Activated CD4-positive, alpha-beta T cell treated with anti-CD3 and anti-CD28 coated beads, Interleukin-2, amount 10 ng/mL, durations not matched to agents 24 days and 14 days (primary cell): ENCODE results near the gene DHRS1. TPM values are rescaled to one million over a fixed set of nuclear protein-coding genes. Genes with fewer than 3 reads are reported as not detected.

Experiments used
- DNase-seq: peaks from one replicate; pipeline ENCODE4 v3.0.0; 2022
- H3K27ac Mint-ChIP-seq: one replicate; pipeline ENCODE4 v1.8.0; 2022; ENCODE audit warnings: mild to moderate bottlenecking, mixed read lengths
- H3K27me3 Mint-ChIP-seq: one replicate; pipeline ENCODE4 v1.8.0; 2022; ENCODE audit warnings: mixed read lengths
- H3K36me3 Mint-ChIP-seq: one replicate; pipeline ENCODE4 v1.8.0; 2022; ENCODE audit warnings: low read depth, mild to moderate bottlenecking, mixed read lengths
- H3K4me1 Mint-ChIP-seq: one replicate; pipeline ENCODE4 v1.8.0; 2021; ENCODE audit warnings: mixed read lengths
- H3K4me3 Mint-ChIP-seq: one replicate; pipeline ENCODE4 v1.8.0; 2022; ENCODE audit warnings: mild to moderate bottlenecking, moderate library complexity, mixed read lengths
- H3K9me3 Mint-ChIP-seq: one replicate; pipeline ENCODE4 v1.8.0; 2021; ENCODE audit warnings: mixed read lengths
- intact Hi-C: fragments of 100-400 bp; cut with micrococcal nuclease; formaldehyde crosslinking; loops from one replicate; pipeline ENCODE4 v1.15.1; 2023
- total RNA-seq: library from RNA; stranded (reverse); gene quantifications from 2 replicates; pipeline ENCODE4 v1.2.3, GENCODE V29; 2022

The DHRS1 gene
- total RNA-seq, 1 donor from 2014 or later: 10.1 TPM

GRCh38 chr14:24277606-24278321 lies 21.8 kb downstream of the DHRS1 start:
- peak overlapping the region; percentile 31 for H3K27ac Mint-ChIP-seq
- intact Hi-C loops: no loop called here
- H3K4me1 Mint-ChIP-seq: peaks cover 40% of the 10 kb centered on the region
- peaks cover 2% of the 10 kb centered on the region for H3K36me3 Mint-ChIP-seq
- no peaks in the 10 kb centered on the region for H3K27me3 Mint-ChIP-seq
- no peak for DNase-seq
- H3K4me3 Mint-ChIP-seq: no peak overlapping the region
- no peaks in the 10 kb centered on the region for H3K9me3 Mint-ChIP-seq

DNA sequence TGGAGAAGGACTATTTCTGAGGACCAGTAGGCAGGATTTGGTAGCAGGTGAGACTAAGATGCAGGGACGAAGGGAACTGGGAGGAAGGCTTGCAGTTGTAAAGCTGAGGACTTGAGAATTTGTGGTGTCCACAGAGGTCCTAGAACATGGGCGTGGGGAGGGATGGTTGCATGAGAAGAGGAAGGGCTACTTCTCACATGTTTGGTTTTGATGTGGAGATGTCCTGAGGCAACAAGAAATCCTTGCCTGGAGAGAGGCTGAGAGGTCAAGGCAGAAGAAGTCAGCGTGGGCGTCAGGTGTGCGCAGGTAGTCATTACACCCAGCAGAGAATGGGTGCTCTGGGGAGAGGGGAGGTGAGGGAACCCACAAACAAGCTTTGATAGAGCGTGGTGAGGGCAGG lies 22.5 kb downstream of the DHRS1 start:
- intact Hi-C loops: no loop called here
- Mint-ChIP-seq H3K27me3 (no peaks in the 10 kb centered on the region), H3K4me1 (peaks cover 47% of the 10 kb centered on the region), H3K27ac (no peak overlapping the region), H3K4me3 (no peak overlapping the region), H3K9me3 (no peaks in the 10 kb centered on the region), H3K36me3 (peaks cover 2% of the 10 kb centered on the region)
- DNase-seq: no peak

DNA sequence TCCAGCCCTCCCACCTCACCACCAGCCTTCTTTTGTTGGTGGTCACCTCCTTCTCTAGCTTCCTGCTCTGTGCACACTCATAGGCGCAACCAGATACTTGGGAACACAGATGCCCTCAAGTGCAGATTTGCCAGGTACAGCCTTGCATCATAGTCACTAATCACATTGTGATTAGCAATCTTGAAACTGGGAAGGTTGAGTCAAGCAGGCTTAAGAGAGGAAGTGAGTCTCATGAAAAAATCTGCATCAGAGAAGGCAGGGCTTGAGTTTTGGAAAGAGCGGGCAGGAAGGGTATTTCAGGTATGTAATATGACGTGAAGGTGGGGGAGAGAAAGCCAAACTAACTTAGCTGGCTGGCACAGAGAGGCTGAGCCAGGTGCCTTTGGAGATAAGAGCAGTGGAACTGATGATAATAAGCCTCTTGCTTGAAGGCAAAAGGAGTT lies 25.5 kb downstream of the DHRS1 start:
- Mint-ChIP-seq H3K4me1 (peaks cover 54% of the 10 kb centered on the region), H3K4me3 (peak overlapping the region; percentile 54), H3K9me3 (no peaks in the 10 kb centered on the region), H3K27me3 (no peaks in the 10 kb centered on the region), H3K27ac (peak overlapping the region; percentile 82), H3K36me3 (peaks cover 8% of the 10 kb centered on the region)
- peak; percentile 84 for DNase-seq
- intact Hi-C loops: loop anchor here (1.0 to 2.0 kb wide), 4 partner anchors 15 to 59 kb away; no protein-coding TSS in a partner anchor

DNA sequence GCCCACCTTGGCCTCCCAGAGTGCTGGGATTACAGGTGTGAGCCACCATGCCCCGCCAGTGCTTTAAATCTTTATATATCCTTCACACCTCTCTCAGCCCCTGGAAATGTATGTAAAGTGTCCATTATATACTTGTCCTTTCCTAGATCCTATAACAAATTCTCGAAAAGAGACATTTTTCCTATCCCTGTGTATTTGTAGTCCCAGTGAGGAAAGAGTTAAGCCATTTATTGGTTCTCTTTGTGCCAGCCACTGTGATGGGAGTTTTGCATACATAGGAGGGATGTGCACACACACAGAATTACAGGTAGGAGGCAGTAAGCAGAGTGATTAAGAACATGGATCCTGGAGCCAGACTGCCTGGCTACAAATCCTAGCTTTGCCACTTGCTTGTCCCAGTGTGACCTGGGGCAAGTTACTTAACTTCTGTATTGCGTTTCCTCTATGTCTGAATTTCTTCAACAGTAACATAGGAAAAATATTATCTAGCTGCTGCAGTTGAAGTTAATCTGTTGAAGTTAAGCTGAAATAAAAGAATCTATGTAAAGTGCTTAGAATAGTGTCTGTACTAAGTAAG lies 26.1 kb downstream of the DHRS1 start:
- no peaks in the 10 kb centered on the region for H3K9me3 Mint-ChIP-seq
- no peaks in the 10 kb centered on the region for H3K27me3 Mint-ChIP-seq
- DNase-seq: no peak
- intact Hi-C loops: no loop called here
- peak overlapping the region; percentile 54 for H3K4me3 Mint-ChIP-seq
- H3K36me3 Mint-ChIP-seq: peaks cover 9% of the 10 kb centered on the region
- peaks cover 48% of the 10 kb centered on the region for H3K4me1 Mint-ChIP-seq
- H3K27ac Mint-ChIP-seq: peak overlapping the region; percentile 82

DNA sequence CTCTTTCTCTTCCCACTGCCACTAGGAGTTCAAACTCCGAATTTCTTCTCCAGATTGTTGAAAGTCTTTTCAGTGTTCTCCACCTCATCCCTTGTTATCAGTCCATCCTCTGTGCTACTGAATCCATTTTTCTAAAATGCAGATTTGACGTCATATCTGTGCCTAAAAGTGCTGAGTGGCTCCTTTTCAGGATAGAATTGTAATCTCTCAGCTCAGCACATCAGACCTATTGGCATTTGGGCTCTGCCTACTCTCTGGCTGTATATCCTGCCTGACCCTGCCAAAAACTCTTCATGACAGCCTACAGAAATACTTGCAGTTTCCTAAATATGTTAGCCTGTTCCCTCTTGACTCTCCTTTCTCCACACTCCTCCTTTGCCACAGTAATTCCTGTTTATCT lies 27.1 kb downstream of the DHRS1 start:
- Mint-ChIP-seq H3K27me3 (no peaks in the 10 kb centered on the region), H3K36me3 (peaks cover 12% of the 10 kb centered on the region), H3K9me3 (no peaks in the 10 kb centered on the region), H3K4me1 (peaks cover 43% of the 10 kb centered on the region), H3K27ac (peak overlapping the region; percentile 82), H3K4me3 (peak overlapping the region; percentile 93)
- DNase-seq: no peak
- intact Hi-C loops: no loop called here

- intact Hi-C loops: loop anchor here (1.0 kb wide), 4 partner anchors 30 to 170 kb away; partner anchors contain the start of genes CHMP4A, GMPR2, NEDD8 and SDR39U1
- Mint-ChIP-seq H3K36me3 (peaks cover 18% of the 10 kb centered on the region), H3K4me3 (peak overlapping the region; percentile 93), H3K9me3 (no peaks in the 10 kb centered on the region), H3K4me1 (peaks cover 42% of the 10 kb centered on the region), H3K27ac (peak overlapping the region; percentile 92), H3K27me3 (no peaks in the 10 kb centered on the region)
- DNase-seq: no peak
These were observed 27.7 kb downstream of the DHRS1 start for GRCh38 chr14:24271834-24272263.

GRCh38 chr14:24271134-24271833 lies 28.3 kb downstream of the DHRS1 start, which contains the start of gene RABGGTA:
RABGGTA (minus strand) TSS chr14:24271597; CDS start chr14:24271115, 482 bp downstream.
- Mint-ChIP-seq H3K4me3 (peak within 1 kb of the TSS; percentile 93), H3K4me1 (peaks cover 42% of the 10 kb centered on the region), H3K27ac (peak within 1 kb of the TSS; percentile 95), H3K9me3 (no peaks in the 10 kb centered on the region), H3K36me3 (peaks cover 24% of the 10 kb centered on the region), H3K27me3 (no peaks in the 10 kb centered on the region)
- intact Hi-C loops: loop anchor here (1.0 kb wide), 4 partner anchors 29 to 171 kb away; partner anchors contain the start of genes CHMP4A, GMPR2, NEDD8 and SDR39U1
- peak; percentile 97 for DNase-seq

GRCh38 chr14:24270537-24271133 lies 28.9 kb downstream of the DHRS1 start:
- H3K4me3 Mint-ChIP-seq: peak overlapping the region; percentile 93
- no peaks in the 10 kb centered on the region for H3K27me3 Mint-ChIP-seq
- peaks cover 30% of the 10 kb centered on the region for H3K36me3 Mint-ChIP-seq
- intact Hi-C loops: loop anchor here (1.0 kb wide), 4 partner anchors 28 to 172 kb away; partner anchors contain the start of genes CHMP4A, GMPR2, NEDD8 and SDR39U1
- peak overlapping the region; percentile 95 for H3K27ac Mint-ChIP-seq
- DNase-seq: no peak
- peaks cover 42% of the 10 kb centered on the region for H3K4me1 Mint-ChIP-seq
- H3K9me3 Mint-ChIP-seq: no peaks in the 10 kb centered on the region

DNA sequence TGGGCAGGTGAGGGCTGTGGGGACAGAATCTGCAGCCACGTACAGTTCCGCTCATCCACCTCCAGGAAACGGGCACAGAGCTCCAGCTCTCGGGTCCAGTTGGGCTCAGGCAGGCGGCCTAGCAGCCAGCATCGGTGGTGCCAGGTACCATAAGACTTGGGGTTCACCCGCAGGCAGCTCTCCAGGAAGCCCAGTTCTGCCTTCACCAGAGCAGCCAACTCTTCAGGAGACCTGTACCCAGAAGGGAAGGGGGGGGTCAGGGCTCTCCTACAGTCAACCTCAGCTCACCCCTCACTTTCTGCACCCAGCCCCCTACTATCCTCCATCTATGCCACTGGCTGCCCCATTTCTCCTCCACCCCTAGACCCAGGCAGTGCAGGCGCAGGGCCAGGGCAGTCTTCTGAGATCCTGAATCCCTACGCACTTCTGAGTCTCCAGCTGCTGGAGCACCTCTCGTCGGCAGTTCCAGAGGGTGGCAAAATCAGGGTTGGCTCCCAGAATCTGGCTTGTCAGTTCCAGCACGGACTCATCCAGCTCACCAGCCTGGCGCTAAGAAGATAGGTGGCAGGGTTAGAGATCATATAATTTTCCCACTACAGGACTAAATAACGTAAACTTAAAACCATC lies 29.6 kb downstream of the DHRS1 start:
- Mint-ChIP-seq H3K4me1 (peaks cover 40% of the 10 kb centered on the region), H3K27ac (no peak overlapping the region), H3K9me3 (no peaks in the 10 kb centered on the region), H3K4me3 (peak overlapping the region; percentile 93), H3K36me3 (peaks cover 30% of the 10 kb centered on the region), H3K27me3 (no peaks in the 10 kb centered on the region)
- intact Hi-C loops: no loop called here
- no peak for DNase-seq

GRCh38 chr14:24269368-24269767 lies 30.2 kb downstream of the DHRS1 start:
- Mint-ChIP-seq H3K27ac (no peak overlapping the region), H3K4me1 (peaks cover 40% of the 10 kb centered on the region), H3K4me3 (peak overlapping the region; percentile 12), H3K9me3 (no peaks in the 10 kb centered on the region), H3K36me3 (peaks cover 32% of the 10 kb centered on the region), H3K27me3 (no peaks in the 10 kb centered on the region)
- no peak for DNase-seq
- intact Hi-C loops: no loop called here

GRCh38 chr14:24268225-24268624 lies 31.4 kb downstream of the DHRS1 start:
- Mint-ChIP-seq H3K4me1 (peaks cover 28% of the 10 kb centered on the region), H3K4me3 (no peak overlapping the region), H3K27me3 (no peaks in the 10 kb centered on the region), H3K9me3 (no peaks in the 10 kb centered on the region), H3K27ac (no peak overlapping the region), H3K36me3 (peaks cover 32% of the 10 kb centered on the region)
- no peak for DNase-seq
- intact Hi-C loops: no loop called here

- Mint-ChIP-seq H3K27me3 (no peaks in the 10 kb centered on the region), H3K9me3 (no peaks in the 10 kb centered on the region), H3K4me1 (peaks cover 24% of the 10 kb centered on the region), H3K36me3 (peaks cover 32% of the 10 kb centered on the region), H3K27ac (no peak overlapping the region), H3K4me3 (no peak overlapping the region)
- intact Hi-C loops: no loop called here
- DNase-seq: no peak
These were observed 32.1 kb downstream of the DHRS1 start for GRCh38 chr14:24267516-24267915.
